GM21723 (cell line): ENCODE data around the gene WIPF3.
"Not testable (repeated sequence)": the region's sequence is repeated elsewhere in the genome, so short reads cannot be mapped to it uniquely, and the experiment has no call there.

Experiments used
- ATAC-seq: cut with Tn5 transposase; IDR thresholded peaks from one replicate; pipeline ENCODE4 v1.9.1; 2021; ENCODE audit warnings: mild to moderate bottlenecking, moderate library complexity; ENCODE audit not compliant: unreplicated experiment

WIPF3 gene

DNA sequence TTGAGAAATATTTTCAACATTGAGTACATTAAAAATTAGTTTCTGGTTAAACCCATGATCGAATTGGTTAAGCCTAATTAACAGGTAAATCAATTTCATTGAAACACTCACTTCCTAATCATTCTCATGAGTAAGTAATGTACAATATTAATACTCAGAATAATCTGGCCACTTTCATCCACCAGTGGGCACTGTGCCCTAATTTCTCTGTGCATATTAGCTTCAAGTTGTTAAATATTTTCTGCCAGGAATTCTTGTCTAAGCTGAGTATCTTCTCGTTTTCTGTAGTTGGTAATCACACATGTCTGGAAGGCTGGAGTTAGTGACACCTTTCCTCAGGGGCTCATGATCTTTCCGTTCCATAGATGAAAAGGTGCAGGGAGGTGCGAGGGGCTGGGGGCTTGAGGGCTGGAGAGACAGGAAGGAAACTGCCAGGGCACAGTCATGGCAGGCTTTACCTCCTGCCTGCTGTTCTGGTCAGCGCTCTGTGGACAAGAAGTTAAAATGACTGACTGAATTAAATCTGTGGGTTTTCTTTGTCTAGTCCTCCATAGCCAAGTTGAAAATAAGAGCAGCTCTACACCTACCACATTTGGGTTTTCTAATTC lies 71.9 kb downstream of the WIPF3 start:
- no peak for ATAC-seq

DNA sequence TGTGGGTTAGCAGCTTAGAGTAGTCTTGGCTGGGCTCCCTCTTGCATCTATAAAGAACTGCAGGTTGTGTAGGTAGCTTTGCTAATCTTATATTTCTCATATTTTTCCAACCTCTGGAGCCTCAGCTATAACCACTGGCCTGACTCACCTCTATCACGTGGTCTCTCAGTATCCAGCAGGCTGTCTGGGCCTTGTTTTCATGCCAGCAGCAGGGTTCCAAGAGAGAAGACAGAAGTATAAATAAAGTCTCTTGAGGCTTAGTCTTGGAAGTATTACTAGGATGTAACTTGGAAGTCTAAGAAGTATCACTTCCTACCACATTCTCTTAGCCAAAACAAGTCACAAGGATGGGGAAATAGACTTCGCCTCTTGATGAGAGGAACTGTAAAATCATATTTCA lies 73.3 kb downstream of the WIPF3 start:
- no peak for ATAC-seq

- no peak for ATAC-seq
Observed at GRCh38 chr7:29881724-29882123, 75.4 kb downstream of the WIPF3 start.

- no peak for ATAC-seq
Observed at GRCh38 chr7:29882481-29882880, 76.2 kb downstream of the WIPF3 start.

DNA sequence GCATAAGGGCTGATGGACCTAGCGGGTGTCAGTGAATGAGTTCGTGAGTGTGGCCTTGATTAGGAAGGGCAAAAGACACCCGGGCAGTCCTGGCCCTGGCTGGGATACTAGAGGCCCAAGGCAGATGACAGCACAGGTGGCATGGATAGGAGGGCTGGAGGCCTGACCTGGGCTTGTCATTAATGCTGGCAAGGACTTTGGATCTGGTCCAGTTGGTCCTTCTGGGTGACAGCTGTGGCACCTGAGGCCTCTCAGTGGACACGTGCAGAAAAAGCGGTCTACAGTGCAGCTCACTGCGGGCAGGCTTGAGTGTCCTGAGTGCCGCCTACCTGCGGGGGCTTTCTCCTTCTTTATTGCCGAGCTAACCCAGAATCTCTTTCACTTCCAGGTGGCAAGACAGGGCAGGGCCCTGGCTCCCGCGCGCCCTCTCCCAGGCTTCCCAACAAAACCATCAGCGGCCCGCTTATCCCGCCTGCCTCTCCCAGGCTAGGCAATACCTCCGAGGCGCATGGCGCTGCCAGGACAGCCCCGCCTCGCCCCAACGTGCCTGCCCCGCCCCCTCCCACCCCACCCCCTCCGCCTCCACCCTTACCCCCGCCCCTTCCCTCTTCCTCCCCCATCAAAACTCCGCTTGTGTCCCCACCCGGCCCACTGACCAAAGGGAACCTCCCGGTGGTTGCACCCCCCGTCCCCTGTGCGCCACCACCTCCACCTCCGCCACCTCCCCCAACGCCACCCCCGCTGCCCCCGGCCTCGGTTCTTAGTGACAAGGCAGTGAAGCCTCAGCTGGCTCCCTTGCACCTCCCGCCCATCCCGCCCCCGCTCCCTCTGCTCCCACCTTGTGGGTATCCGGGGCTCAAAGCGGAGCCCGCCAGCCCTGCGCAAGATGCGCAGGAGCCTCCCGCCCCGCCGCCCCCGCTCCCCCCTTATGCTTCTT lies 77.4 kb downstream of the WIPF3 start:
- ATAC-seq: no peak

DNA sequence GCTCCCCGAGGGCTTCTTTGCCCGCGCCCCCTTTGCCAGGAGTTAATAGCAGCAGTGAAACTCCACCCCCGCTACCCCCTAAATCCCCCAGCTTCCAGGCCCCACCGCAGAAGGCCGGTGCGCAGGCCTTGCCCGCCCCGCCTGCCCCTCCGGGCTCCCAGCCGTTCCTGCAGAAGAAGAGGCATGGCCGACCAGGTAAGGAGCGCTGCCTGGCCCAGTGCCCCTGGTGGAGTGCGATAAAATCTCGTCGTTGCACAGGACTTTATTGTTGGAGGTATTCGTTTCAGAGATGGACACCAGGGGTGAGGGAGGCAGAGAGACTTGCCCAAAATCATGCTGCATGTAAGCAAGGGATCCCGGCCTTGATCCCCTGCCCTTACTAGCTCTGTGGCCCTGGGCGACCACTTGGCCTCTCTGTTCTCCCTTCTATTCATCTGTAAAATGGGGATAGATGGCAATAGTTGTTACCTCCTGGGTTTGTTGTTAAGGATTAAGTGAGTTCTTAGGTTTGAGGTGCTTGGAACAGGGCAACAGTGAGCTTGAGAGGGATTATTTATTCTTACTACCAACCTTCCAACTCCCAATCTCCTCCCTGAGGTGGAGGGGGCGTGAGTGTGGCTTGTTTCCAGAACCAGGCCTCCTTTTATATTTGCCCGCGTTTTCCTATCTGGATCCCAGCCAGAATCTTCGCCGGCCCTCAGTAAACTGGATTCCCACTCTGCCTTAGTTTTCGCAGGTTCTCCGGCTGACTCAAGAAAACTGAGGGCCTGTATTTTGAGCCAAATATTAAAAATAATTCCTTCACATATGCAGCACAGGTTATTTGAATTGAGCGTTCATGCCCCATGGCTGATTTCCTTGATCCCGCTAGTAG lies 78.3 kb downstream of the WIPF3 start:
- no peak for ATAC-seq

DNA sequence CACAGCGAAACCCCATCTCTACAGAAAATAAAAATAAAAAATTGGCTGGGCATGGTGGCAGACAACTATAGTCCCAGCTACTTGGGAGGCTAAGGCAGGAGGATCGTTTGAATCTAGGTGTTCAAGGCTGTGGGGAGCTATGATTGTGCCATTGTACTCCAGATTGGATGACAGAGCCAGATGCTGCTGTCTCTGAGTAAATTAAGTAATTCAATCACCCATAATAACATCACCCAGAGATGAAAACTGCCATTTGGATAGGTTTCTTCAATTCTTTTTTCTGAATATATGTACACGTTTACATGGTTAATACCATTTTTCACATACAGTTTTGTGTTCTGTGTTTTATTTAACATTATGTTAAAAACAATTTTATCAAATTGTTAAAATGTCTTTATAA lies 79.3 kb downstream of the WIPF3 start:
- ATAC-seq: no peak

GRCh38 chr7:29886827-29887226 lies 80.5 kb downstream of the WIPF3 start:
- no peak for ATAC-seq

DNA sequence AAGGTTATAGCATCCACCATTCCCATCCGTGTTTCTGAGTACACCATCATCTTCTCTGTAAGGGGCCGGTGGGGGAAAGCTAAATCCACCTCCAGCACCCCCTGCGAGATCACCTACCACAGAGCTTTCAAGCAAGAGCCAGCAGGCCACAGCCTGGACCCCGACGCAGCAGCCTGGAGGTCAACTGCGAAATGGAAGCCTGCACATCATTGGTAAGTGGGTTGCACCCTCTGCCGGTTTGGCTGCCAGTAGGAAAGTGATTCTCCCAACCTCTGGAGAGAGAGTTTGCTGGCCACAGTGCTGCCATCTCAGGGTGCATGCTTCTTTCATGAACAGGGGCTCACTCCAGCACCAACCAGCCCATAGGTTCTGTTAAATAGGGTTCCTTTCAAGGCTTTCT lies 81.7 kb downstream of the WIPF3 start:
- ATAC-seq: no peak

GRCh38 chr7:29889288-29889687 lies 83.0 kb downstream of the WIPF3 start:
- no peak for ATAC-seq

GRCh38 chr7:29890251-29890650 lies 83.9 kb downstream of the WIPF3 start:
- ATAC-seq: no peak

GRCh38 chr7:29890786-29891185 lies 84.5 kb downstream of the WIPF3 start:
- ATAC-seq: not testable (repeated sequence)

DNA sequence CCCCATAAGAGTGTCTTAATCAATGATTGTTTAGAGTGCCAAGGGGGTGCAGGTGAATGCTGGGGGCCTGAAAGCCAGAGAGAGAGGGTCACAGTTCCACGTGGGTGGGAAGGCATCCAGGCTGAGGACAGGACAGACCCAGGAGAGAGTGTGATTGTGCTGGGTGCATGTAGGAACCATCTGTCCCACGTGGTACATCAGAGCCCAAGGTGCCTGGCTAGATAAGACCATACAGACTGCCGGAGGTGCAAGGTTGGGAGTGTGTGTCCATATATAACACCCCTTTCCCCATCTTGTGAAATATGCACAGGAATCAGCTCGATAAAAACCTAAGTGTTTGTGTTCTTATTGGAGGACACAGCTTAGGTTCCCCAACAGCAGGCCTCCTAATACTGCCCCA lies 85.5 kb downstream of the WIPF3 start:
- no peak for ATAC-seq

DNA sequence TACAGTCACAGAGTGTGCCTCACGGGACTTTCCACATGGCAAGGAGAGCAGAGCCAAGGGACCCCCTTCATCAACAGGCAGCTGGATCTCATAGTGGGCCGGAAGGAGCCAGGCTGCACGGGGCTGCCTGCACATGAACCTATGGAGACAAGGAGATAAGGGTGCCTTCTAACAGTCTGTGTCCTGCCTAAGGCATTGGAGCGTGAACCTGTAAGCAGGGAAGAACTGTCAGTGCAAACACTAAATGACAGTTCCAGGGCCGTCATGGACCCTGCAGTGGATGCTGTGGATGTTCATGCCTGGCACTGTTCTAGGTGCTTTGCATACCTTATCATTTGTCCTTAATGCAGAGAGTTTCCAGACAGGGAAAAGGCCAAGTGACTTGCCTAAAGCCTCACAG lies 85.9 kb downstream of the WIPF3 start:
- no peak for ATAC-seq

- ATAC-seq: no peak
Observed at GRCh38 chr7:29893351-29893965, 87.2 kb downstream of the WIPF3 start.

DNA sequence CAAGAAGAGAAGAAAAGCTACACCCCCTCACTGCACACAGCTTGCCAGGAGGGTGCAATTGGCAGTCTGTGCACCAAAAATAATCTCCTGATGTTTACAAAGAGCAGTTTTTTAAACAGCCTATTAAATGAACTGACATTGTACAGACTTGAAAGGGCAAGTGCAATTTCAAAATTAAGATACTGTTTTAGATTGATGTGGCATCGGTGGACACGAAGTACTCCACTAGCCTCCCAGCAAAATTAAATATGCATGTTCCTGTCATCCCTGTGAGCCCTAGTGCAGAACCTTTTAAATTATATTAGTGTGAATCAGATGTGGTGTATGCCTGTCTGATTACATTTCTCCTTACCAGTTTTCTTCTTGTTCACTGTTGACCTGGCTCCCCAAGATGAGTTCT lies 87.9 kb downstream of the WIPF3 start:
- ATAC-seq: no peak

GRCh38 chr7:29895559-29895958 lies 89.3 kb downstream of the WIPF3 start:
- ATAC-seq: no peak

DNA sequence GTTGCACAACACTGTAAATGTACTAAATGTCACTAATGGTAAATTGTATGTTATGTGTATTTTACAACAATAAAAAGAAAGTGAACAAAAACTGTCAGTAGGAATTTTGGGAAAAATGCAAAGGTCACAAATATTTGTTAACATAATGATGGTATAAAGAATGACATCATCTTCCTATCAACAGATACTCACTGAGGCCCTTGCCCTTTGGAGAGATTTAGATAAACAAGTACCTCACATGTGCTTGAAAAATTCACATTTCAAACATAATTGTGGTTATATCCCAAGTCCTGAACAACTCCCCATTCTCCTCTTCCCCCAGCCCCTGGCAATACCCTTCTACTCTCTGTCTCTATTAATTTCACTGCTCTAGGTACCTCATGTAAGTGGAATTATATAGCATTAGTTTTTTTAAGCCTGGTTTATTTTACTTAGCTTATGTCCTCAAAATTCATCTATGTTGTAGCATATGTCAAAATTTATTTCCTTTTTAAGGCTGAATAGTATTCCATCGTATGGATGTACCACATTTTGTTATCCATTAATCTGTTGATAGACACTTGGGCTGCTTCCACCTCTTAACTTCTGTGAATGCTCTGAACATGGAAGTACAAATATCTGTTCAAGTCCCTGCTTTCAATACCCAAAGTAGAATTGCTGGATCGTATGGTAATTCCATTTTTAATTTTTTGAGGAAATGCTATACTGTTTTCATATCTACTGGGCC lies 90.5 kb downstream of the WIPF3 start:
- ATAC-seq: no peak

- no peak for ATAC-seq
Observed at GRCh38 chr7:29898301-29898700, 92.0 kb downstream of the WIPF3 start.

- no peak for ATAC-seq
Observed at GRCh38 chr7:29900745-29901144, 94.4 kb downstream of the WIPF3 start.
